D721Med (cell line): ENCODE data around the gene MBD5.

Experiments
- DNase-seq: peaks from one replicate; pipeline ENCODE4 v3.0.0; 2011; ENCODE audit warnings: low spot score; ENCODE audit not compliant: insufficient read length
- FAIRE-seq: peaks from 2 replicates; lab custom pipeline; 2011; peaks lifted over from hg19 to GRCh38; lab: Jason Lieb, UNC
- CTCF ChIP-seq: IDR thresholded peaks from 2 replicates; pipeline ENCODE4 v1.5.1; 2012; ENCODE audit warnings: mild to moderate bottlenecking, control low read depth; ENCODE audit not compliant: insufficient read depth; ENCODE audit errors: missing control alignments

MBD5 gene

DNA sequence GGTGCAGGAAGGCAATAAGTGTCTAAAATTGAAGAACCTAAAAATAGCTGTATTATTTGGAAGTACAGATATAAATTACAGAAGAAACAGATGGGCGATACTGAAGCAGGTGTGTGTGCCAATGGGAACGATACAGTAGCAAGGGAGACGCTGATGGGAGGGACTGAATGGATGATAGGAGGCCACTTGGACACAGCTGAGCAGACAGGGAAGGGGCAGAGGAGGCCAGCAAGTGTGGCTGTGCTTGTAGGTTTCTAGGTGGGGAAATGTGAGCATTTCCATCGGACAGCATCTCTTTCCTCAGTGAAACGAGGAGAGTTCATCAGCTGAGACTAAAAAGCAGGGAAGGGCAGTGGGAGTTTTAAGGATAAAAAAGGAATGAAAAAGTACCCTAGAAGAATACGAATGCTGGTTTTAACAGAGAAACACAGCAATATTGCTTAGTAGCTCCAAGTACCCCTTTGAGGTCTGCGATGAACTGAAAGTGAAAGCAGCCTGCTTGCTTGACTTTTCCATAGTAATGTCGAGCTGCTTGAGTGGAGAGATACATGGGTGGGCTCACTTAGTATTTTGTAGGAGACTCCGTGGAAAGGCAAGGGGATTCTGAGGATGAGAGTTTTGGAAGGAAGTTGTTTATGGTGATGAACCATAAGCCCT lies 531.9 kb downstream of the MBD5 start:
- FAIRE-seq (no peak), DNase-seq (no peak)
- no peak for TF ChIP-seq CTCF

DNA sequence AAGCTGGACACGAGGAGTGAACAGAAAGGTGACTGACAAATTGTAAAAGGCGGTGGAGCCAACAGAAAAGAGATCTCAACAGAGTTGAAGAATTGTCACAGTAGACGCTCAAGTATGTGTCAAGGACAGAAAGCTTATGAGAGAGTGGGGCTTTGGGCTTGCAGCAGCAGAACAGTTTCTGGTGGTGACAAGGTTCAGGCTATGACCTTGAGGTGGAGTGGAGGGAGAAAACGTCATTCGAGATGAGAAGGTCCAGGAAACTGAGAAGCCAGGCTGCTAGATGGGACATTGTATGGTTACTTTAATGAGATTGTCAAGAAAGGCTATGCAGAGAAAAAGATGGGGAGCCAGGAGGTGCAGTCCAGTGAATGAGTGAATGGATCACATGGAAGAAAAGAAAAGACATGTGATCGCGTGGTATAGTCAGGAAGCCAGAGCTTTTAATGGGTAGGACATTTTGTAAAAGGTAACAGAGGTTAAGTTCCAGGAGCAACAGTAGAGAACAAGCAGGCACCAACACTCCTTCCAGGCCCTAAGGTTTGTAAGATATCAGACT lies 532.5 kb downstream of the MBD5 start:
- no peak for DNase-seq
- TF ChIP-seq CTCF, result no peak
- FAIRE-seq, result no peak

DNA sequence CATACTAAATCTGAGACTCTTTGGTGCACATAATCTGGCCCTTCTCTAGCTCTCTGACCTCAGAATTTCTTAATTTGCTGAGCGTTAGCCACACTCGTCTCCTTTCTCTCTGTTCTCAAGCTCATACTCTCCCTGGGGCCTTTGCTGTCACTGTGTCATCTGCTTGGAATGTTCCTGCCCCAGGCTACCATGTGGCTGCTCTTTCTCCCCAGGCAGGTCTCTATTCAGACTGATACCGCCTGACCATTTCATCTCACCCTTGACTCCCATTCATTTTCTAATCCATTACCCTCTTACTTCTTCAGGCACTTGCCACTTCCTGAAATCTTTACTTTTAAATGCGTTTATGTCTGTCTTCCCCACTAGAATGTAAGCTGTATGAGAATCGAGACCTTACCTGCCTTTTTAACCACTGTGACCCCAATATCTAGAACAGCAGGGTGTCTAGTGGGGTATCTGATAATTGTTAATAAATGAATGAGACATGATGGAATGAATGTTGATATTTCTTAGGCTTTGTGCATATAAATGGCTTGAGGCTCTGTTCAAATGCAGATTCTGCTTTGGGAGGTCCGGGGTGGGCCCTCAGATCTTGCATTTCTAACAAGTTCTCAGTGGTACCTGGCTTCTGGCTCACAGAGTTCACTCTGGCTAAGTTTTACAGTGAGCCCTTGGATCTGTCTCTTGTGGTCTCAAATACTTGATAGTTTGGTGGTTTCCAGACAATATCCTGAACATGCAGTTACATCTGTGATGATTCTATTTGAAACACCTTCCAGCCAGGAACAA lies 533.8 kb downstream of the MBD5 start:
- DNase-seq (no peak), FAIRE-seq (no peak)
- TF ChIP-seq CTCF, result no peak

DNA sequence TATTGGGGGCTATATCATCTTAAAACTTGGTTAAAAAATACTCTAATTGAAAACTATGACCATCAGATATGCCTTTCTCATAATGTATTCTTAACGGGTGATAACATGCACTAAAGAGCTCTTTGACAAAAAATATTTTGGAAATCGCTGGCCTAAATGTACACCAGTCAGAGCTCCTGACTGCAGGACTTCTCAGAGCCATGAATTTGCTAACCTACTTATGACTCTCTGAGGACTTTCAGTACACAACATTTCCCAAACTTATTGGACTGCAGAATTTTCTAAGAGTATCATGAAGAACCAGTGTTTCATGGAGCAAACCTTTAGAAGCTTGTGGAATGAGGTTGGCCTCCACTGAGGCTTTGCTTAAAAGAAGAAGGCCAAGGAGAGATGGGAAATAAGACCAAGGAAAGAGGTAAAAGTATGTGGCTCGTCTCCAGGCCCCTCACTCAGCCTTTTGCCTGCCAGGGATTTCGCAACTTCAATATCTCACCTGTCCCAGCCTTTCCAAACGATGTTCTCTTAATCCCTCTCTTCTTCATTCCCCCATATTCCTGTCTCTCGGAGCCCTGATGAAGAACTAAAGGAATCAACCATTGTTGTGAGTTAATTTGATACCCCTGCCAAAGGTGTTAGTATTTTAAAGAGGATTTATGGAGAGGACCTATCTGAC lies 534.9 kb downstream of the MBD5 start:
- TF ChIP-seq CTCF, result no peak
- FAIRE-seq (no peak), DNase-seq (no peak)

GRCh38 chr2:148557844-148558436 lies 537.0 kb downstream of the MBD5 start:
- FAIRE-seq (no peak), DNase-seq (no peak)
- TF ChIP-seq CTCF, result no peak

GRCh38 chr2:148560496-148560895 lies 539.6 kb downstream of the MBD5 start:
- FAIRE-seq (no peak), DNase-seq (no peak)
- no peak for TF ChIP-seq CTCF
